Esophagus mucosa (tissue), 1 donor: ENCODE measurements around the gene RTCB. TPM values are rescaled to one million over a fixed set of nuclear protein-coding genes. Genes with fewer than 3 reads are reported as not detected.

Source experiments
- ATAC-seq: fragments of 200-7000 bp; cut with Tn5 transposase; one replicate; pipeline ENCODE4 v1.9.1; 2020
- total RNA-seq: library from RNA; stranded (reverse); gene quantifications from one replicate; pipeline ENCODE4 v1.2.4, GENCODE V29; 2023
- donor health status: DM: yes; HTN: yes; CAD: no.

The RTCB gene
- total RNA-seq, result 50.3 TPM

GRCh38 chr22:32411829-32412592 is at the start of gene RTCB:
Gene RTCB, minus strand, starts transcription at chr22:32412247. Its CDS starts 91 bp downstream, at chr22:32412156.
- ATAC-seq, result peak; percentile 84

GRCh38 chr22:32457031-32457430 is 45.0 kb upstream of the RTCB start:
- no peak for ATAC-seq

DNA sequence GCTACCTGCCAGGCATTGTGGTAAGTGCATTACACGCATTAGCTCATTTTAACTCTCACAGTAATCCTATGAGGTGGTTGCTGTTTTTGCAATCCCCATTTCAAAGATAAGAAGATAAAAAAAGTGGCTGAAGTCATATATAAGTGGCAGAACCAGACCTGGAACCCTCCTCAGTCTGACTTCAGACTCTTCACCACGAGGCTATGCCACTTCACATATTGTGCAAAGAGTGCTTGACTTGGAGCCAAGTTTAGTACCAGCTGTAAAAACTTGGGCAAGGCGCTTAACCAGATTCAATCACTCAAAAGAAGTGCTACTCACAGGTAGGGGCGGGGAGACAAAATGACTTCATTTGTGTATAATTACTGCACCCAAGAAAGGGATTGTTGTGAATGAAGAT is 36.9 kb upstream of the RTCB start:
- no peak for ATAC-seq

DNA sequence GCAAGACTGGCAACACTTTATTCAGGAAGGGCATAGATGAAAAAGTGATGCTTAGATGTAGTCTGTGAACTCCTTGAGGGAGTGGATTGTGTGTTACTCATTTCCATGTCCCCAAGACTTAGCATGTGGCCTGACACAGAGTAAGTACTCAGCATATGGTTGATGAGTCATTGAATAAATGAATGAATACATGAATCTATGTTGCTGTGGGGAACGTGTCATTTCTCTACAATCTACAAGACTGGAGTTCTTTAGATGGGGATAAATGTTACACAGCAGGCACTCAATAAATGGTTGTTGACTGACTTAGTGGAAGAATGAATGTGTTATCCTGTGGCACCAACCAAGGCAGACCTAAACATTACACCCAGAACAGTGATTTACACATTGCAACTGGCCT is 34.3 kb upstream of the RTCB start:
- no peak for ATAC-seq

DNA sequence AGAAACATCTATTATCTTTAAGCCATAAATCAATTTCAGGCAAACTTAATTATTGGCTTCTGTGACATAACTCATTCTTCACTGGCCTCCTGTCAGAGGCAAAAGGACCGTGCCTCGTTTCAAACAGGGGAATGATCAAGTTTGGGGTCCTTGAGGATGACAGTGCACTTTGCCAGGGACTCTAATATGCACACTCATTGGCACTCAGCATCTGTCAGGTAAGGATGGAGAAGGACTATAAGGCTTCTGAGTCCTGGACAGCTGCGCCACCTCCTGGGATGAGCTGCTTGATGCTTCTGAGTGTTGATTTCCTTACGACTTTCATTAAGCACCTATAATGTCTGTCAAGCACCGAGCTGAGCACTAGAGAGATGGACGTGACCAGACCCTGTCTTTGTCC is 32.0 kb upstream of the RTCB start:
- ATAC-seq, result peak; percentile 45

GRCh38 chr22:32430352-32430751 is 18.3 kb upstream of the RTCB start:
- no peak for ATAC-seq

- ATAC-seq, result no peak
These were observed 14.8 kb upstream of the RTCB start for GRCh38 chr22:32426881-32427280.

DNA sequence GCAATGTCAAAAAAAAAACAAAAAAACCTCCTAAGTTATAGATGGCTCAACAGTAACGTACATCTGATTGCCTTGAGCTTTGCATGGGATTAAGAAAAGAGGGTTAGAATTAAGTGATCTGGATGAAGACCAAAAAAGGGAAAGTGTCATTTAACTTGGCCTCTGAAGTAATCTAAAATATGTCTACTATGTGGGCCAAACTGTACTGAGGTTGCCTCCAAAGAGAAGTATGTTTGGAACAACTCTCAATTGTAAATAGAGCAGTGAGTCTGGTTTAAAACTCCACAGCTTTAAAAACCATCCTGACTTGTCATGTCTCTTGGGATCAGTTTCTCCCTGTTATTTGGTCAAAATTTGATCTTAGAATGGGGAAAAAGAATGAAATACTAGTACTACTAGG is 11.6 kb upstream of the RTCB start:
- no peak for ATAC-seq

DNA sequence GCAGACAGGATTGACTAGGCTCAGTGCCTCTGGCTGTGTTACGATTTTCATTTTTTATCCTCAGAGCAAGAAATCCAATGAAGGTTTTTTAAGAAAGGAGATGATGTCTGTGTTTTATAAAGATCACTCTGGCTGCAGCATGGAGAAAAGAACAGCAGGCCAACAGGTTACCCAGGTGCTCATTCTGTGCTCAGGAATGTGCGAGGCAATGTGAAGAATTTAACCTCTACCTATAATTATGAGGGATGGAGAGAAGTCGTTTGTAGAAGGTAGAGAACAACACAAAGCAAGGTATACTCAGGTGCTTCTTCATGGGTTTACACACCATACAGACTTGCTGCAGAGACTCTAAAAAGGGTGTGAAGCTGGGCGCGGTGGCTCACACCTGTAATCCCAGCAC is 10.0 kb upstream of the RTCB start:
- ATAC-seq, result no peak

- no peak for ATAC-seq
These were observed 9.4 kb upstream of the RTCB start for GRCh38 chr22:32421484-32421883.

DNA sequence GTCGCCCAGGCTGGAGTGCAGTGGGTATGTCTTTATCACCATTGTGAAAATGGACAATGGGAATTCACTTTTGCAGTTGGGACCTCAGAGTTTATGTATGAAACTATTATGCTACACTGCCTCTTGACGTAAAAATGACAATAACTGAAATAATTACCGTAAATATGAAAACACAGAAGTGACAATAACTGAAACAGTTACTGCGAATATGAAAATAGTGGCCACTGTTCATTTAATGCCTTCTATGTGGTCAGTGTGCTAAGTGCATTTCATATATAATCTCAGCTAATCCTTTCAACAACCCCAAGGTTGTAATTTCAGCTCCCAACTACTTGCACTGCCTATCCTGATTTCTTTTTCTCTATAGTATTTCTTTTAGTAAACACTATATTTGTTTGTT is 5.9 kb upstream of the RTCB start:
- ATAC-seq, result no peak

- no peak for ATAC-seq
These were observed 4.6 kb upstream of the RTCB start for GRCh38 chr22:32416556-32417085.

DNA sequence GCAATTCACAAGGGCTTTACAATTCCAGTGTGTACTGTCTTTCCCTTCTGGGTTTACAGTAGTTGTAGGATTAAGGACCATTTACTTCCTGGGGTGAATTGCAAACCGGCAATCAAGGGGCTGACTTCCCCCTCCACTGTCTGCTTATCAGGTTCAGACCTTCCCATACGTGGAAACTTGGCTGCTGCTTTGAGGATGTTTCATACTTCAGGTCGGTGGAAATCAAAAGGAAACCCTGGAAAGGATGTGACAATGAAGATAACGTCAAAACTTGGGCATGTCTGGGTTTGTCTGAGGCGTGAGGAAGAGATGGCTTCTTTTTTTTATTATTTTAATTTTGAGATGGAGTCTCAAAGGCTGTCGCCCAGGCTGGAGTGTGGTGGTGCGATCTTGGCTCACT is 2.1 kb upstream of the RTCB start:
- no peak for ATAC-seq

DNA sequence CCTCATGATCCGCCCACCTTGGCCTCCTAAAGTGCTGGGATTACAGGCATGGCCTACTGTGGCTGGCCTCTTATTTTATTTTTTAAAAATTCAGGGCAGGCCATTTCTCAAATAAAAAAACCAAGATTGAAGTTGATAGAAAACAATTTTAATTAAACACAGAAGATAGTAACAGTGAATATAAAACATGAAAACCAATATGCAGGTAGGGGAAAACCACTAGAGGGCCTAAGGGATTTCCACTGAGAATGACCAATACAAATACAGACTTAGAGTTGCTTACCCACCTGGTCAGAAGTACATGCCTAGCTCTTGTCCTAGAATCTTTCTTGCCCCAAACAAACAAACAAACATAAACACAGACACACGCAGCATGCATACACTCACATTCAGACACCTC is 1.7 kb upstream of the RTCB start:
- no peak for ATAC-seq

DNA sequence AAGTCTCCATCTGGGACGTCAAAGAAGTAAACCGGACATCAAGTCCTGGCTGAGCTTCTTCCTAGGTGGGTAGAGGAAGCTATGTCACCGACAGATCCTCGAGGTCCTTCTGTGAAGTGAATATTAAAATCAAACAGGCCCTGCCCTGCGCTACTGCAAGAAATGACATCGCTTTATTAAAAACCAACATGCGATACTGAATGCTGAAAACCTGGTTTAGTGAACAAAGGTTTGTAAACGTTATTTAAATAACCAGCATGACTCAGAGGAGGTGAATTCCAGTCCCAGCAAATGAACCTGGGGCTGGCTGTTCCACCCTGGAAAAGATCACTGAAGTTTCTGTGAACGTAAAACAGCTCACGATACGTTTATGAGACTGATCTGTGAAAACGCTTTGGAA is 645 bp downstream of the RTCB start:
- ATAC-seq, result peak; percentile 71

DNA sequence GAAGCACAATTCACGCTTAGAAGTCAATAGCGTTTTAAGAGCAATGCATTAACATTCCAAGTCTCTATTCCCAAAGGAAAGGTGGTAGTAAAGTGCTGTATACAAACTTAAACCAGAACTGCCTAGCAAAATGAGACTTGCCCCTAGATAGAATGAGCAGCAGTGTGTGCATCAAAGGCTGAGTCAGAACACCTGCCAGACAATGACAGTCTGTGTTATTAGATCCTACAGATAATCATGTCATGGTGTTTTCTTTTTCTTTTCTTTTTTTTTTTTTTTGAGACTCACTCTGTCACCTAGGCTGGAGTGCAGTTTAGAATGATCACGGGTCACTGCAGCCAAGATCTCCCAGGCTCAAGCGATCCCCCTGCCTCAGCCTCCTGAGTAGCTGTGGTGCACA is 1.6 kb downstream of the RTCB start:
- ATAC-seq, result peak; percentile 30

DNA sequence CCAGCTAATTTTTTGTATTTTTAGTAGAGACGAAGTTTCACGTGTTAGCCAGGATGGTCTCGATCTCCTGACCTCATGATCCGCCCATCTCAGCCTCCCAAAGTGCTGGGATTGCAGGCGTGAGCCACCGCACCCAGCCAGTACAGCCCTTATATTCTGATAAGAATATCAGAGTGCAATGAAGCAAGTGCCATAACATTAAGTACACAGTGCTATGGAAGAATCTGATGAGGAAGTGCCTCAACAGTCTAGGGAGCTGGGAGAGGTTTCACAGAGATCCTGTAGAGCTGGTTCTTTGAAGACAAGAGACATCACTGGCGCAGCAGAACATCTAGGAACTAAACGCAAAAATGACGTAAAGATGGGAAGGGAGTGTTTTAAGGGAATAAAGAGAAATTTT is 2.1 kb downstream of the RTCB start:
- peak; percentile 56 for ATAC-seq

DNA sequence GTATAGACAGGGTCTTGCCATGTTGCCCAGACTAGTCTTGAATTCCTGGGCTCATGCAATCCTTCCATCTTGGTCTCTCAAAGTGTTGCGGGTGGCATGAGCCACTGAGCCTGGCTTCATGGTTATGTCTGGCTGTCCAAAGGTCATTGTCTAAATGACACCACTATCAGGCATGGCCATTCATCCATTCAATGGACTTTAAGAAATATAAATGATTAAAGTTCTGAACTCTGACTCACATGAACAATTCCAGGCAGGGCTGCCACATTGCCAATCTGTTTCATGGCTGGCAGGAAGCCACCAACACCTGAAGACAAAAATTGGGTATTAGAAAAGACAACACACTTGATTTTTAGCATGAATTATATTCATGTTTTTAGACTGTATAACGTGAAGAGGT is 4.1 kb downstream of the RTCB start:
- no peak for ATAC-seq

- no peak for ATAC-seq
These were observed 4.7 kb downstream of the RTCB start for GRCh38 chr22:32407312-32407711.

DNA sequence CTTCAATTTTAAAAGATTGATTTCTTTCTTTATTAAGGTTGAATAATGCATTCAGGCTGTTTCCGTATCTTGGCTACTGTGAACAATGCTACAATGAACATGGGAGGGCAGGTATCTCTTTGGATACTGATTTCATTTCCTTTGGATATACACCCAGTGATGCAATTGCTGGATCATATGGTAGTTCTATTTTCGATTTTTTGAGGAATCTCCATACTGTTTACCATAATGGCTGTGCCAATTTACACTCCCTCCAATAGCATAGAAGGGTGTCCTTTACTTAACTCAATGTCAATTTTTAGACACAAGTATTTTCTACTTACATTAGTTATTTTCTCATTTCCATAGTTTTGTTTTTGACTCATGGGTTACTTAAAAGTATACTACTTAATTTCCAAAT is 8.0 kb downstream of the RTCB start:
- no peak for ATAC-seq

- ATAC-seq, result no peak
These were observed 10.6 kb downstream of the RTCB start for GRCh38 chr22:32401486-32401885.

- ATAC-seq, result no peak
These were observed 15.3 kb downstream of the RTCB start for GRCh38 chr22:32396746-32397145.

DNA sequence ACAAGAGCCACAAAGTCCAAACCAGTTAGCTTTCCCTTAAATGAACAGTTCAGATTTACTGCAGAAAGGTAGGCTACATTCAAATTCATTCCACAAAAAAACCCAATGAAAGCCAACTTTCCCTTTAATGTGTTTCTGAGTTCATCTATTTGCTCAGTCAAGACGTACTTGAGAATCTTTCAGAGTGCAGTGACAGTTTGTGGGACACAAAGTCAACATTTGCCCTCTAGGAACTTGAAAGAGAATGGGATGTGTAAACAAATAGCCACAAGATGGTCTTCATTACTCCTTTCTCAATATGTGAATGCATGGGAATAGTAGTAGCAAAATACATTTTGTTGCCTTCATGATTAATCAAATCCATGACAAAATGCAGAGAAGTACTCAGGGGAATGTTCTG is 15.8 kb downstream of the RTCB start:
- no peak for ATAC-seq

GRCh38 chr22:32395107-32395506 is 16.9 kb downstream of the RTCB start:
- ATAC-seq, result no peak

GRCh38 chr22:32389685-32390084 is 22.4 kb downstream of the RTCB start:
- no peak for ATAC-seq
